Activated CD4-positive, CD25-positive, alpha-beta regulatory T cell treated with anti-CD3 and anti-CD28 coated beads, Interleukin-2, amount 50 U/mL, for 16 hours (primary cell): ENCODE data around the gene FAIM.
"Not testable (repeated sequence)": the region's sequence is repeated elsewhere in the genome, so short reads cannot be mapped to it uniquely, and the experiment has no call there.

Experiments used
- DNase-seq: peaks from one replicate; pipeline ENCODE4 v3.0.0-alpha.2; 2020; ENCODE audit warnings: low read depth, low spot score

FAIM gene

DNA sequence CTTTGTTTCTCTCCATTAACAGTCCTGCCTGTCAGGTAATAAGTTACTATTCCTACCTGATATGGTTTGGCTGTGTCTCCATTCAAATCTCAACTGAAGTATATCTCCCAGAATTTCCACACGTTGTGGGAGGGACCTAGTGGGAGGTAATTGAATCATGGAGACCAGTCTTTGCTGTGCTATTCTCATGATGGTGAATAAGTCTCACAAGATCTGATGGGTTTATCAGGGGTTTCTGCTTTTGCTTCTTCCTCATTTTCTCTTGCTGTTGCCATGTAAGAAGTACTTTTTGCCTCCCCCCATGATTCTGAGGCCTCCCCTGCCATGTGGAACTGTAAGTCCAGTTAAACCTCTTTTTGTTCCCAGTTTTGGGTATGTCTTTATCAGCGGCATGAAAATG, 6.9 kb upstream of the FAIM start:
- not testable (repeated sequence) for DNase-seq

- not testable (repeated sequence) for DNase-seq
Measured at GRCh38 chr3:138604106-138604595, 4.4 kb upstream of the FAIM start.

GRCh38 chr3:138609898-138610266, 1.3 kb downstream of the FAIM start:
- no peak for DNase-seq

DNA sequence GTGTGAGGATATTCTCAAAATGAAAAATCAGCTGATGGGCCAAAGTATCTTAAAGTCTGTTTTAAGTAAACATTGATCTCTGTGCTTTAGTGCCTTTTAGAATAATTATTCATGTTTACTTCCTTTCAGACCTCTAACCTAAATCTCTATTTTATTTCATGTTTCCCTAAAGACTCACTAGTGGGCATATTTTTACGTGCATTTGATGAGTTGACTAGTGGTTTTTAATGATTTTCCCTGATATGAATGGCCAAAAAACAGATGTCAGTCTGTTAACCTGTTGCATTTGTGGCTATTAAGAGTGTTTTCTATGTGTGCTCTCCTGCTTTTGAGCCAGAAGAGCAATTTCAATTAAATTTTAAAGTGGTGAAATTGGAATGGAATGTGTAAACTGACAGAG, 6.9 kb downstream of the FAIM start:
- no peak for DNase-seq

DNA sequence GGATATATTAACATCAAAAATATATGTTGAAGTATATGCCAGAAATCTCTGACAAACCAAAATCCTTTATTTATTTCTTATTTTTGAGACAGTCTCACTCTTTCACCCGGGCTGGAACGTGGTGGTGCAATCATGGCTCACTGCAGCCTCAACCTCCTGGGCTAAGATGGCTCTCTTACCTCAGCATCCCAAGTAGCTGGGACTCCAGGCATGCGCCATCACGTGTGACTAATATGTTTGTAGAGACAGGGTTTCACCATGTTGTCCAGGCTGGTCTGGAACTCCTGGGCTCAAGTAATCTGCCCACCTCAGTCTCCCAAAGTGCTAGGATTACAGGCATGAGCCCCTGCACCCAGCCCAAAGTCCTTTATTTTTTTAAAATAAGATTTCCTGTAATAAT, 11.9 kb downstream of the FAIM start:
- DNase-seq, result no peak

GRCh38 chr3:138624518-138624917, 15.9 kb downstream of the FAIM start:
- no peak for DNase-seq

DNA sequence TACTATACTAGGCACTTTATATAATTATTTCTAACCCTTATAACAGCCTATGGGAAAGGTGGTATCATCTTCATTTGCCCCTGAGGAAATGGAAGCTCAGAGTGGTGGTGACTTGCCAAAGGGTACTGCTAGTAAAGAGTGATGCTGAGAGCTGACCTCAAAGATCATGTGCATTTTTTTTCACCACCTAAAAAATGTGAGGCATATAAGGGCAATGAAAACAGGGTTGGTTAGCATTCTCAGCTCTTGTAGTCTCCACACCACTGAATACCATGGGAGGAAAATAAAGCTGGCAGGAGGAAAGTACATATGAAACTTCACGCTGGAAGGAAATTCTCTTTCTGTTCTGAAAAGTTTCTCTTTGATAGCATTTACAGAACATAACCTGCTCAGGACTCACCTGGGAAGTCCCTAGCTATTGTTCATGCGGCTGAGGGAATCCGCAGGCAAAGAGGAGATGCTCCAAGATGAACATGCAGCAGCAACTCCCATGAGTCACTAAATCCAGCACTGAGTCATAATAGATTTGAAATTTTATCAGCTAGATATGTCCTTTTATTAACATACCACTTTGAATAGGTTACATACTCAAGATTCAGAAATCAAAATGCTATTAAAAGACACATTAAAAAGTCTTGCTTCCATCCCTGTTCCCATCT, 17.3 kb downstream of the FAIM start:
- DNase-seq, result no peak

DNA sequence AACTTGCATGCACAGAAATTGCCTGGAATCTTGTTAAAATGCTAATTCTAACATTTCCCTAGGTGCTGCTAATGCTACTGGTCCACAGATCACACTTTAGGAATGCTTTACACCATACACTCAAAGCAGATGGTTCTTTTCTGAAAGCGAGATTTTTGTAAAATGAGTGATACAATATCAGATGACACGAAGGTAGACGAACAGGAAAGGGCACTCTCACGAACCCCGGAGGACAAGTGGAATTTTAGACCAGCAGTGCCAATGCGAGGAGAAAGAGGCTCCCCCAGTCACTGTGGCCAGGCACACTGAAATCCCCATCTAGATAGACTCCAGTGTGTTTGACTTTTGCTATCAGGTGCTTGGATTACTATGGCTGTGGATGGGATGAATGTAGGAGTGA, 21.0 kb downstream of the FAIM start:
- DNase-seq, result no peak

- DNase-seq, result no peak
Measured at GRCh38 chr3:138638641-138639040, 30.1 kb downstream of the FAIM start.

DNA sequence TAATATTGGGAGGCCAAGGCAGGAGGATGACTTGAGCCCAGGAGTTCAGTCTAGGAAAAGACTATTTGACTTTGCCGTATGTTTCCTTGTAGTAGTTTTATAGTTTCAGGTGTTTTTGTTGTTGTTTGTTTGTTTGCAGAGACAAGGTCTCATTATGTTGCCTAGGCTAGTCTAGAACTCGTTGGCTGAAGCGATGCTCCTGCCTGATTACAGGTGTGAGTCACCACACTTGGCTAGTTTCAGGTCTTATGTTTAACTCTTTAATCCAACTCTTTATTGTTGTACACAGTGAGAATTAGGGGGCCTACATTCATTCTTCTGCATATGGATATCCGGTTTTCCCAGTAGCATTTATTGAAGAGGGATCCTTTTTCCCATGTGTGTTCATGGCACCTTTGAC, 32.0 kb downstream of the FAIM start:
- DNase-seq, result no peak

GRCh38 chr3:138642226-138642926, 33.8 kb downstream of the FAIM start:
- DNase-seq, result no peak

DNA sequence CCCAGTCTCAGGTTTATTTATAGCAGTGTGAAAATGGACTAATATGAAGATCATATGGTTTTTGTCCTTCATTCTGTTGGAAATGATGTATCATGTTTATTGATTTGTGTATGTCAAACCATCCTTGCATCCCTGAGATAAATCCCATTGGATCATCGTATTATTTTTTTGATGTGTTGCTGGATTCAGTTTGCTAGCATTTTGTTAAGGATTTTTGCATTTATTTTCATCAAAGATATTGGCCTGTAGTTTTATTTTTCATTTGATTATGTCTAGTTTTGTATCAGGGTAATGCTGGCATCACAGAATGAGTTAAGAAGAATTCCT, 34.3 kb downstream of the FAIM start:
- DNase-seq, result no peak

GRCh38 chr3:138646008-138646407, 37.4 kb downstream of the FAIM start:
- DNase-seq, result no peak

GRCh38 chr3:138646513-138646912, 37.9 kb downstream of the FAIM start:
- DNase-seq, result no peak

DNA sequence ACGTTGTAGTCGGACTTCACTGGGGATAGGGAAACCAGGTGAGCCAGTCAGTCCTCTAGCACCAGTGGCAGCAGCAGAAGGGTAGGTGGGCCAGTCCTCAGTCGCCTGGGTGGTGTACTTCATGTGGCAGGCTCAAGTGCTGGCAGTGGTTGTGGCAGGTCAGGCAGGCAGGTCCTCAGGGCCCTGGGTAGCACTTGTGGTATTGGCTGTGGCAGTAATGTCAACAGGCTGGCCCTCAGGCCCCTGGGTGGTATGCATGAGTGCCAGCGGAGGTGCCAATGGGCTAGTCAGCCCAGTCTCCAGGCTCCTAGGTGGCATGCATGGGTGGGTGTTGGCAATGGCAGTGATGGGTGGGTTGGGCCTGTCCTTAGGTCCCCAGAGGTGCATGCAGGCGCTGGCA, 40.6 kb downstream of the FAIM start:
- no peak for DNase-seq

GRCh38 chr3:138653567-138653966, 45.0 kb downstream of the FAIM start:
- no peak for DNase-seq

- no peak for DNase-seq
Measured at GRCh38 chr3:138657508-138657907, 48.9 kb downstream of the FAIM start.

- DNase-seq, result no peak
Measured at GRCh38 chr3:138668107-138668506, 59.5 kb downstream of the FAIM start.

DNA sequence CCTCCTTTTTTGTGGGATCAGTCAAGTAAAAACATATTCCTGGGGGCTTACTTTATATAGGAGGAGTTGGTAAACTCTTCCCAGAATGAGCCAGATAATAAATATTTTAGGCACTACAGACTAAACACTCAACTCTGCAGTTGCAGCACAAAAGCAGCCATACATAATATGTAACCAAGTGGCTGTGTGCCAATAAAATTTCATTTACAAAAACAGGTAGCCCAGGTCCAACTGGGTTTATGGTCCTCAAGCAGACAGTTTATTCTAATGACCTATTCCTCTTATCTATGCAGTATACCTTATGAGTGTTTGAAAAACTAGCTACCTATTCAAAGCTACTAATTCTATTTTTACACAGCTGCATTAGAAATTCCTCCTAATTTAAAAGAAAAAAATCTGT, 61.8 kb downstream of the FAIM start:
- no peak for DNase-seq

DNA sequence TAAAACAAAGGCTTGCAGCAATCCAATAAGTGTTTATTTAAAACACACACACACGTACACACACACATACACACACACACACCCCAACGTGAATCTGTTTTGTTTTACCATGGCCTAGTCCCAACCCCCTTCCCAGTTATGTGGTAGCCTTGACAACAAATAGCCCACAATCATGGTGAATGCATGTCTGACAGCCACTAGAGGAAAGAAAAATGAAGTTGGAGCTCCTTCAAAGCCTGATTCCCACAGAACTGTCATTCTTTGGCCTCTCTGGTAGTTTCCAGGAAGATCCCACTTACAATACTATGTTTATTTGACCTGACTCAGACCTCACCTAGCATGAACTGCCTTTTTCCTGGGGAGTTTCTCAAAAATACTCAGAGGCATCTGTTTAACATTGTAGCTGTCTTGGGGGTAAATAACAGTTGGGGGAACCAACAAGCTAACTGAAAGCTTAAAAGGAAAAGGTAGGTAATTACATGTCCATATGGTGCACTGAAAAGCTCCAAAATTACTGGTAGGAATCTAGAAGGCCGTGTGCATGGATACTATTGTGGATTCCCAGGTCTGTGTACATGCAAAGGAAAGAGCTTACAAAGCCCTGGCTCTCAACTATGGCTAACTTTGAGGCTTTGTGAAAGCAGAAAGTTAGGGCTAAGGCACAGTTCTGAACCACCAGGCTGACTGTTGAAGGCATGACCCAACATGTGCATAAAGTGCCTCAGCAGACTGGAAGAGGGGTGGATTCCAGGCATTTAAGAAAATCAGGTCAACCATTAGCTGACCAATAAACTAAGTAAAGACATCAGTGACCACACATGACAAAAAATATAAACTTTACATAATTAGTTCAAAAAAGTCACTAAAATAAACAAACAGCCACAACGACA, 65.3 kb downstream of the FAIM start:
- no peak for DNase-seq

DNA sequence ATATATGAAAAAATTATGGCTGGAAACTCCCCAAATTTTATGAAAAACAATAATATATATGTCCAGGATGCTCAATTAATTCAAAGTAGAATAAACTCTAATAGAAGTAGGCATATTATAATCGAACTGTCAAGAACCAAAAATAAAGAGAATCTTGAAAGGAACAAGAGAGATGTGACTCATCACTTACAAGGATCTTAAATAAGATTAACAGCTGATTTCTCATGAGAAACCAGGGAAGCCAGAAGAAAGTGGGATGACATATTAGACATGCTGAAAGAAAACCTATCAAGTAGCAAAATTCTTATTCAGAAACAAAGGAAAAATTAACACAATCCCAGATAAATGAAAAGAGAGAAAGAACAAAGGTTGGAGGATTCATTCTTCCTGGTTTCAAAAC, 66.8 kb downstream of the FAIM start:
- DNase-seq, result no peak

DNA sequence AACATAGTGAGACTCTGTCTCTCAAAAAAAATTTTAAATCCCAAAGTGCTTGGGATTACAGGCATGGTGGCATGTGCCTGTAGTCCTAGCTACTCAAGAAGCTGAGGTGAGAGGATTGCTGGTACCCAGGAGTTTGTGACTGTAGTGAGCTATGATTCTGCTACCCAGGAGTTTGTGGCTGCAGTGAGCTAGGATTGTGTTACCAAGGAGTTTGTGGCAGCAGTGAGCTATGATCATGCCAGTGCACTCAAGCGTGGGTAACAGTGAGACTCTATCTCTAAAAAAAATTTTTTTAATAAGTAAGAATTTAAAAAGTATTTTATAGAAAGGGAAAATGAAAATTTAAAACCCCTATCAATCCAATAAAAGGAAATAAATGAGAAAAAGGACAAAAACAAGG, 69.5 kb downstream of the FAIM start:
- DNase-seq, result no peak
